H1 (cell line): ENCODE results near the gene DSCAM.

Experiments used
- CTCF ChIP-seq, 3 experiments: IDR thresholded peaks; 1 replicate in 2 of 3; 2 replicates in 1 of 3; pipeline versions ENCODE4 v1.5.1 to v1.6.1; 2011; ENCODE audit warnings: low read length in 3 of 3, mild to moderate bottlenecking in 3 of 3, inconsistent platforms in 2 of 3, low read depth in 1 of 3, moderate library complexity in 1 of 3; ENCODE audit not compliant: insufficient read depth in 1 of 3; ENCODE audit errors: control extremely low read depth in 1 of 3
- TAF7 ChIP-seq: optimal IDR thresholded peaks from 2 replicates; pipeline ENCODE3; 2011; ENCODE audit warnings: low read depth, mild to moderate bottlenecking, inconsistent platforms, low read length, moderate library complexity, borderline replicate concordance

- no peak for TF ChIP-seq CTCF (IDR thresholded peaks at IDR 0.05; ENCODE audit: control extremely low read depth in 1 of 3, insufficient read depth in 1 of 3, low read depth in 1 of 3, low read length in 3 of 3)
- no peak for TF ChIP-seq TAF7
These were observed 463.0 kb downstream of the DSCAM start for GRCh38 chr21:40383951-40384350.
